MM.1S (cell line): Measurements from ENCODE around the gene POMGNT2.

Source experiments
- CTCF ChIP-seq: fragments of 300-600 bp; sonication (generic); IDR thresholded peaks from 2 replicates; pipeline ENCODE4 v1.5.1; 2016; ENCODE audit warnings: antibody characterized with exemption, low read length, mixed read lengths
- EZH2 ChIP-seq: fragments of 300-600 bp; sonication (generic); optimal IDR thresholded peaks from 2 replicates; pipeline ENCODE3; 2017; ENCODE audit warnings: low read depth, mild to moderate bottlenecking, antibody characterized with exemption, low read length, mixed read lengths

GRCh38 chr3:43059456-43059855 lies 46.4 kb downstream of the POMGNT2 start:
- no peak for TF ChIP-seq CTCF
- TF ChIP-seq EZH2 = no peak
